Neural progenitor cell (in vitro differentiated cells): Measurements from ENCODE around the gene CCDC178.

Experiments used
- CTCF ChIP-seq: fragments of 200-600 bp; sonication (generic); IDR thresholded peaks from 2 replicates; pipeline ENCODE4 v1.5.1; 2017; ENCODE audit warnings: antibody characterized with exemption, mild to moderate bottlenecking
- EZH2 ChIP-seq: fragments of 200-600 bp; sonication (generic); IDR thresholded peaks from 2 replicates; pipeline ENCODE4 v1.6.1; 2017; ENCODE audit warnings: antibody characterized with exemption, mild to moderate bottlenecking, moderate library complexity

GRCh38 chr18:32906506-32907310 lies 533.8 kb downstream of the CCDC178 start:
- no peak for TF ChIP-seq CTCF
- no peak for TF ChIP-seq EZH2
